LNCaP clone FGC (cell line): ENCODE measurements around the gene TRIM33.
"Not testable (repeated sequence)": the region's sequence is repeated elsewhere in the genome, so short reads cannot be mapped to it uniquely, and the experiment has no call there.

Experiments
- DNase-seq: peaks from one replicate; pipeline ENCODE4 v3.0.0-alpha.2; 2011; ENCODE audit warnings: low read depth
- H3K4me3 ChIP-seq: 2 replicates; pipeline ENCODE4 v1.5.1; 2011; ENCODE audit warnings: mild to moderate bottlenecking, low read depth, low read length, control low read depth
- CTCF ChIP-seq: IDR thresholded peaks from 2 replicates; pipeline ENCODE4 v1.5.1; 2012; ENCODE audit warnings: mild to moderate bottlenecking; ENCODE audit not compliant: control insufficient read depth, insufficient read depth; ENCODE audit errors: extremely low read depth

The TRIM33 gene

GRCh38 chr1:114384922-114385321, 126.1 kb downstream of the TRIM33 start:
- no peak overlapping the region for H3K4me3 ChIP-seq
- TF ChIP-seq CTCF: no peak
- no peak for DNase-seq

GRCh38 chr1:114379987-114380386, 131.0 kb downstream of the TRIM33 start:
- DNase-seq: no peak
- H3K4me3 ChIP-seq: no peak overlapping the region
- TF ChIP-seq CTCF: no peak

GRCh38 chr1:114379358-114379757, 131.6 kb downstream of the TRIM33 start:
- no peak overlapping the region for H3K4me3 ChIP-seq
- no peak for TF ChIP-seq CTCF
- DNase-seq: no peak

- no peak for TF ChIP-seq CTCF
- H3K4me3 ChIP-seq: no peak overlapping the region
- no peak for DNase-seq
Measured at GRCh38 chr1:114377356-114377755, 133.6 kb downstream of the TRIM33 start.

GRCh38 chr1:114369930-114370329, 141.1 kb downstream of the TRIM33 start:
- no peak for DNase-seq
- TF ChIP-seq CTCF: no peak
- H3K4me3 ChIP-seq: no peak overlapping the region

- DNase-seq, H3K4me3 ChIP-seq: not testable (repeated sequence)
Measured at GRCh38 chr1:114369266-114369919, 141.6 kb downstream of the TRIM33 start.

GRCh38 chr1:114368560-114369255, 142.3 kb downstream of the TRIM33 start:
- TF ChIP-seq CTCF: no peak
- H3K4me3 ChIP-seq: no peak overlapping the region
- no peak for DNase-seq
